ENCODE results near the gene SH3GL3.

DNA sequence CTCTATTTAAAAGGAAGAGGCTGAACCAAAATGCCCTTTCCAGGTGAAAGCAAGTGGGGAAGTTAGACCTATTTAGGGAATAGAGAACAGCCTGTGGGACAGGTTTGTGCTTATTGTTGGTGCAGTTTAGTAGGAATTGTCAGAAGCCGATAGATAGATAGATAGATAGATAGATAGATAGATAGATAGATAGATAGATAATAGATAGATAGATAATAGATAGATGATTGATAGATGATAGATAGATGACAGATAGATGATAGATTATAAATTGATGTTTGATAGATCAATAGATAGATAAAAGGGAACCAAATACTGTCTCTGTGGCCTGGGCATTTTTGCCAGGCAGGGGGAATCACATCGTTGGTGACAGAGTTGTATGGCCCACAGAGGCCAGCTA, 42.5 kb downstream of the SH3GL3 start:
- TF ChIP-seq, protein P1, sequence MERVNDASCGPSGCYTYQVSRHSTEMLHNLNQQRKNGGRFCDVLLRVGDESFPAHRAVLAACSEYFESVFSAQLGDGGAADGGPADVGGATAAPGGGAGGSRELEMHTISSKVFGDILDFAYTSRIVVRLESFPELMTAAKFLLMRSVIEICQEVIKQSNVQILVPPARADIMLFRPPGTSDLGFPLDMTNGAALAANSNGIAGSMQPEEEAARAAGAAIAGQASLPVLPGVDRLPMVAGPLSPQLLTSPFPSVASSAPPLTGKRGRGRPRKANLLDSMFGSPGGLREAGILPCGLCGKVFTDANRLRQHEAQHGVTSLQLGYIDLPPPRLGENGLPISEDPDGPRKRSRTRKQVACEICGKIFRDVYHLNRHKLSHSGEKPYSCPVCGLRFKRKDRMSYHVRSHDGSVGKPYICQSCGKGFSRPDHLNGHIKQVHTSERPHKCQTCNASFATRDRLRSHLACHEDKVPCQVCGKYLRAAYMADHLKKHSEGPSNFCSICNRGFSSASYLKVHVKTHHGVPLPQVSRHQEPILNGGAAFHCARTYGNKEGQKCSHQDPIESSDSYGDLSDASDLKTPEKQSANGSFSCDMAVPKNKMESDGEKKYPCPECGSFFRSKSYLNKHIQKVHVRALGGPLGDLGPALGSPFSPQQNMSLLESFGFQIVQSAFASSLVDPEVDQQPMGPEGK (CRISPR knock-in tag; IDR thresholded peaks at IDR 0.05; ENCODE audit: borderline replicate concordance), result no peak
- TF ChIP-seq, protein P2, sequence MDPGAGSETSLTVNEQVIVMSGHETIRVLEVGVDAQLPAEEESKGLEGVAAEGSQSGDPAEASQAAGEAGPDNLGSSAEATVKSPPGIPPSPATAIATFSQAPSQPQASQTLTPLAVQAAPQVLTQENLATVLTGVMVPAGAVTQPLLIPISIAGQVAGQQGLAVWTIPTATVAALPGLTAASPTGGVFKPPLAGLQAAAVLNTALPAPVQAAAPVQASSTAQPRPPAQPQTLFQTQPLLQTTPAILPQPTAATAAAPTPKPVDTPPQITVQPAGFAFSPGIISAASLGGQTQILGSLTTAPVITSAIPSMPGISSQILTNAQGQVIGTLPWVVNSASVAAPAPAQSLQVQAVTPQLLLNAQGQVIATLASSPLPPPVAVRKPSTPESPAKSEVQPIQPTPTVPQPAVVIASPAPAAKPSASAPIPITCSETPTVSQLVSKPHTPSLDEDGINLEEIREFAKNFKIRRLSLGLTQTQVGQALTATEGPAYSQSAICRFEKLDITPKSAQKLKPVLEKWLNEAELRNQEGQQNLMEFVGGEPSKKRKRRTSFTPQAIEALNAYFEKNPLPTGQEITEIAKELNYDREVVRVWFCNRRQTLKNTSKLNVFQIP (CRISPR knock-in tag; IDR thresholded peaks at IDR 0.05; ENCODE audit: borderline replicate concordance, low read depth), result no peak
- TF ChIP-seq ZNF565 (CRISPR knock-in tag; conservative IDR thresholded peaks at IDR 0.05; ENCODE audit: low read depth), result no peak
- TF ChIP-seq, protein P3, sequence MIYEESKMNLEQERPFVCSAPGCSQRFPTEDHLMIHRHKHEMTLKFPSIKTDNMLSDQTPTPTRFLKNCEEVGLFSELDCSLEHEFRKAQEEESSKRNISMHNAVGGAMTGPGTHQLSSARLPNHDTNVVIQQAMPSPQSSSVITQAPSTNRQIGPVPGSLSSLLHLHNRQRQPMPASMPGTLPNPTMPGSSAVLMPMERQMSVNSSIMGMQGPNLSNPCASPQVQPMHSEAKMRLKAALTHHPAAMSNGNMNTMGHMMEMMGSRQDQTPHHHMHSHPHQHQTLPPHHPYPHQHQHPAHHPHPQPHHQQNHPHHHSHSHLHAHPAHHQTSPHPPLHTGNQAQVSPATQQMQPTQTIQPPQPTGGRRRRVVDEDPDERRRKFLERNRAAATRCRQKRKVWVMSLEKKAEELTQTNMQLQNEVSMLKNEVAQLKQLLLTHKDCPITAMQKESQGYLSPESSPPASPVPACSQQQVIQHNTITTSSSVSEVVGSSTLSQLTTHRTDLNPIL (CRISPR knock-in tag; IDR thresholded peaks at IDR 0.05; ENCODE audit: low read depth), result no peak
- TF ChIP-seq TCF4 (CRISPR knock-in tag; IDR thresholded peaks at IDR 0.05; ENCODE audit: borderline replicate concordance), result no peak
- no peak for TF ChIP-seq ZNF8 (CRISPR knock-in tag; IDR thresholded peaks at IDR 0.05)
- TF ChIP-seq ZFP3 (CRISPR knock-in tag; IDR thresholded peaks at IDR 0.05), result no peak
- TF ChIP-seq ISL1 (CRISPR knock-in tag; IDR thresholded peaks at IDR 0.05), result no peak
- TF ChIP-seq ZFP30 (CRISPR knock-in tag; IDR thresholded peaks at IDR 0.05), result no peak
- TF ChIP-seq BACH2 (CRISPR knock-in tag; IDR thresholded peaks at IDR 0.05; ENCODE audit: borderline replicate concordance), result no peak
- no peak for TF ChIP-seq SNAI2 (CRISPR knock-in tag; IDR thresholded peaks at IDR 0.05)
- TF ChIP-seq, protein P4, sequence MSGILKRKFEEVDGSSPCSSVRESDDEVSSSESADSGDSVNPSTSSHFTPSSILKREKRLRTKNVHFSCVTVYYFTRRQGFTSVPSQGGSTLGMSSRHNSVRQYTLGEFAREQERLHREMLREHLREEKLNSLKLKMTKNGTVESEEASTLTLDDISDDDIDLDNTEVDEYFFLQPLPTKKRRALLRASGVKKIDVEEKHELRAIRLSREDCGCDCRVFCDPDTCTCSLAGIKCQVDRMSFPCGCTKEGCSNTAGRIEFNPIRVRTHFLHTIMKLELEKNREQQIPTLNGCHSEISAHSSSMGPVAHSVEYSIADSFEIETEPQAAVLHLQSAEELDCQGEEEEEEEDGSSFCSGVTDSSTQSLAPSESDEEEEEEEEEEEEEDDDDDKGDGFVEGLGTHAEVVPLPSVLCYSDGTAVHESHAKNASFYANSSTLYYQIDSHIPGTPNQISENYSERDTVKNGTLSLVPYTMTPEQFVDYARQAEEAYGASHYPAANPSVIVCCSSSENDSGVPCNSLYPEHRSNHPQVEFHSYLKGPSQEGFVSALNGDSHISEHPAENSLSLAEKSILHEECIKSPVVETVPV (CRISPR knock-in tag; IDR thresholded peaks at IDR 0.05), result no peak
- no peak for TF ChIP-seq RARB (CRISPR knock-in tag; IDR thresholded peaks at IDR 0.05)
